ENCODE measurements around the gene GALE. TPM values are rescaled to one million over a fixed set of nuclear protein-coding genes. Genes with fewer than 3 reads are reported as not detected.

Gene GALE
- total and polyA plus RNA-seq, 2 of the 13 experiments (the other 11 are each of a cell fraction or from before 2014, with no cell fraction given), result 85.2 to 88.4 TPM

DNA sequence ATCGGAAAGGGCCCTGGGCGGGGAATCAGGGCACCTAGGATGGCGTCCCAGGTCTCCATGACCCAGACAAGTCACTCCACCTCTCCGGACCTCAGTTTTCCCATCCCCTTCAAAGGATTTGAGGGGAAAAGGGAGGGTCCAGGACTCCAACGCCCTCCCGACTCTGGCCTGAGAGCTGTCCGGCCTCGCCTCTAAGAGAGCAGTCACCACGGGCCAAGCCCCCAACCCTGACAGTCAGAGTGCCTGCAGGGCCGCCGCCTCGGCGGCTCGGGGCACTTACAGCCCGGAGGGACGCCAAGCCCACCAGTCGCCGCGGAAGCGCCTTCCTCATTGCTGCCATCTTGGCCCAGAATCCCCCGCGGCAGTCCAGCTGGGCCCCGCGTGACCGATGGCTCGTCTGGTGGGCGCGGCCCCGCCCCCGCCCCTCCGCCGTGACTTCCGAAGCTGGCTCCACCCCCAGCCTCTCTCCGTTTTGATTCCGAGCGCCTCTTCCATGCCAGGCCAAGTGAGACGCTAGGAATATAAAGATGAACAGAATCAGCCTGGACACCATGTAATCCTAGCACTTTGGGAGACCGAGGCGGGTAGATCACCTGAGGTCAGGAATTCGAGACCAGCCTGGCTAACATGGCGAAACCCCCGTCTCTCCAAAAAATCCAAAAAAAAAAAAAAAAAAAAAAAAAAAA is 24.7 kb upstream of the GALE start, which contains the start of gene HMGCL (continued):
- TF ChIP-seq, protein P1, sequence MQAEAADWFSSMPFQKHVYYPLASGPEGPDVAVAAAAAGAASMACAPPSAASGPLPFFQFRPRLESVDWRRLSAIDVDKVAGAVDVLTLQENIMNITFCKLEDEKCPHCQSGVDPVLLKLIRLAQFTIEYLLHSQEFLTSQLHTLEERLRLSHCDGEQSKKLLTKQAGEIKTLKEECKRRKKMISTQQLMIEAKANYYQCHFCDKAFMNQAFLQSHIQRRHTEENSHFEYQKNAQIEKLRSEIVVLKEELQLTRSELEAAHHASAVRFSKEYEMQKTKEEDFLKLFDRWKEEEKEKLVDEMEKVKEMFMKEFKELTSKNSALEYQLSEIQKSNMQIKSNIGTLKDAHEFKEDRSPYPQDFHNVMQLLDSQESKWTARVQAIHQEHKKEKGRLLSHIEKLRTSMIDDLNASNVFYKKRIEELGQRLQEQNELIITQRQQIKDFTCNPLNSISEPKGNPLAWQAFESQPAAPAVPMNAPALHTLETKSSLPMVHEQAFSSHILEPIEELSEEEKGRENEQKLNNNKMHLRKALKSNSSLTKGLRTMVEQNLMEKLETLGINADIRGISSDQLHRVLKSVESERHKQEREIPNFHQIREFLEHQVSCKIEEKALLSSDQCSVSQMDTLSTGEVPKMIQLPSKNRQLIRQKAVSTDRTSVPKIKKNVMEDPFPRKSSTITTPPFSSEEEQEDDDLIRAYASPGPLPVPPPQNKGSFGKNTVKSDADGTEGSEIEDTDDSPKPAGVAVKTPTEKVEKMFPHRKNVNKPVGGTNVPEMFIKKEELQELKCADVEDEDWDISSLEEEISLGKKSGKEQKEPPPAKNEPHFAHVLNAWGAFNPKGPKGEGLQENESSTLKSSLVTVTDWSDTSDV (CRISPR knock-in tag; IDR thresholded peaks at IDR 0.05), result 0 out of 2 replicates have a peak, but pooled peaks have one; percentile 39
- TF ChIP-seq, protein P2, sequence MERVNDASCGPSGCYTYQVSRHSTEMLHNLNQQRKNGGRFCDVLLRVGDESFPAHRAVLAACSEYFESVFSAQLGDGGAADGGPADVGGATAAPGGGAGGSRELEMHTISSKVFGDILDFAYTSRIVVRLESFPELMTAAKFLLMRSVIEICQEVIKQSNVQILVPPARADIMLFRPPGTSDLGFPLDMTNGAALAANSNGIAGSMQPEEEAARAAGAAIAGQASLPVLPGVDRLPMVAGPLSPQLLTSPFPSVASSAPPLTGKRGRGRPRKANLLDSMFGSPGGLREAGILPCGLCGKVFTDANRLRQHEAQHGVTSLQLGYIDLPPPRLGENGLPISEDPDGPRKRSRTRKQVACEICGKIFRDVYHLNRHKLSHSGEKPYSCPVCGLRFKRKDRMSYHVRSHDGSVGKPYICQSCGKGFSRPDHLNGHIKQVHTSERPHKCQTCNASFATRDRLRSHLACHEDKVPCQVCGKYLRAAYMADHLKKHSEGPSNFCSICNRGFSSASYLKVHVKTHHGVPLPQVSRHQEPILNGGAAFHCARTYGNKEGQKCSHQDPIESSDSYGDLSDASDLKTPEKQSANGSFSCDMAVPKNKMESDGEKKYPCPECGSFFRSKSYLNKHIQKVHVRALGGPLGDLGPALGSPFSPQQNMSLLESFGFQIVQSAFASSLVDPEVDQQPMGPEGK (CRISPR knock-in tag; IDR thresholded peaks at IDR 0.05), result peak; percentile 61; the same call in 1 of the 2 replicates
- TF ChIP-seq, protein P3, sequence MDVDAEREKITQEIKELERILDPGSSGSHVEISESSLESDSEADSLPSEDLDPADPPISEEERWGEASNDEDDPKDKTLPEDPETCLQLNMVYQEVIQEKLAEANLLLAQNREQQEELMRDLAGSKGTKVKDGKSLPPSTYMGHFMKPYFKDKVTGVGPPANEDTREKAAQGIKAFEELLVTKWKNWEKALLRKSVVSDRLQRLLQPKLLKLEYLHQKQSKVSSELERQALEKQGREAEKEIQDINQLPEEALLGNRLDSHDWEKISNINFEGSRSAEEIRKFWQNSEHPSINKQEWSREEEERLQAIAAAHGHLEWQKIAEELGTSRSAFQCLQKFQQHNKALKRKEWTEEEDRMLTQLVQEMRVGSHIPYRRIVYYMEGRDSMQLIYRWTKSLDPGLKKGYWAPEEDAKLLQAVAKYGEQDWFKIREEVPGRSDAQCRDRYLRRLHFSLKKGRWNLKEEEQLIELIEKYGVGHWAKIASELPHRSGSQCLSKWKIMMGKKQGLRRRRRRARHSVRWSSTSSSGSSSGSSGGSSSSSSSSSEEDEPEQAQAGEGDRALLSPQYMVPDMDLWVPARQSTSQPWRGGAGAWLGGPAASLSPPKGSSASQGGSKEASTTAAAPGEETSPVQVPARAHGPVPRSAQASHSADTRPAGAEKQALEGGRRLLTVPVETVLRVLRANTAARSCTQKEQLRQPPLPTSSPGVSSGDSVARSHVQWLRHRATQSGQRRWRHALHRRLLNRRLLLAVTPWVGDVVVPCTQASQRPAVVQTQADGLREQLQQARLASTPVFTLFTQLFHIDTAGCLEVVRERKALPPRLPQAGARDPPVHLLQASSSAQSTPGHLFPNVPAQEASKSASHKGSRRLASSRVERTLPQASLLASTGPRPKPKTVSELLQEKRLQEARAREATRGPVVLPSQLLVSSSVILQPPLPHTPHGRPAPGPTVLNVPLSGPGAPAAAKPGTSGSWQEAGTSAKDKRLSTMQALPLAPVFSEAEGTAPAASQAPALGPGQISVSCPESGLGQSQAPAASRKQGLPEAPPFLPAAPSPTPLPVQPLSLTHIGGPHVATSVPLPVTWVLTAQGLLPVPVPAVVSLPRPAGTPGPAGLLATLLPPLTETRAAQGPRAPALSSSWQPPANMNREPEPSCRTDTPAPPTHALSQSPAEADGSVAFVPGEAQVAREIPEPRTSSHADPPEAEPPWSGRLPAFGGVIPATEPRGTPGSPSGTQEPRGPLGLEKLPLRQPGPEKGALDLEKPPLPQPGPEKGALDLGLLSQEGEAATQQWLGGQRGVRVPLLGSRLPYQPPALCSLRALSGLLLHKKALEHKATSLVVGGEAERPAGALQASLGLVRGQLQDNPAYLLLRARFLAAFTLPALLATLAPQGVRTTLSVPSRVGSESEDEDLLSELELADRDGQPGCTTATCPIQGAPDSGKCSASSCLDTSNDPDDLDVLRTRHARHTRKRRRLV (CRISPR knock-in tag; IDR thresholded peaks at IDR 0.05), result no peak
- TF ChIP-seq MXI1 (IDR thresholded peaks at IDR 0.05; ENCODE audit: borderline replicate concordance, low read depth, low read length) (peak; percentile 89; the same call in 1 of the 3 replicates), ZNF143 (CRISPR knock-in tag; IDR thresholded peaks at IDR 0.05) (peak; percentile 95), ARNTL (CRISPR knock-in tag; IDR thresholded peaks at IDR 0.05) (peak; percentile 79), ZNF775 (CRISPR knock-in tag; IDR thresholded peaks at IDR 0.05; ENCODE audit: borderline replicate concordance) (no peak; the same call in 1 of the 2 replicates), ZNF563 (CRISPR knock-in tag; IDR thresholded peaks at IDR 0.05) (peak; percentile 43), ZNF160 (CRISPR knock-in tag; IDR thresholded peaks at IDR 0.05) (peak; percentile 43; the same call in 1 of the 2 replicates), KDM6A (CRISPR knock-in tag; IDR thresholded peaks at IDR 0.05; ENCODE audit: low read depth) (0 out of 2 replicates have a peak, but pooled peaks have one; percentile 11), ZNF138 (CRISPR knock-in tag; IDR thresholded peaks at IDR 0.05; ENCODE audit: low read depth) (peak; percentile 92), ZNF260 (CRISPR knock-in tag; IDR thresholded peaks at IDR 0.05; ENCODE audit: borderline replicate concordance, low read depth) (no peak), HOXA3 (CRISPR knock-in tag; IDR thresholded peaks at IDR 0.05) (peak; percentile 95), ZNF451 (CRISPR knock-in tag; IDR thresholded peaks at IDR 0.05) (peak; percentile 71), LCORL (IDR thresholded peaks at IDR 0.05) (no peak), LCORL (CRISPR knock-in tag; IDR thresholded peaks at IDR 0.05) (peak; percentile 69), ZNF337 (CRISPR knock-in tag; IDR thresholded peaks at IDR 0.05; ENCODE audit: borderline replicate concordance, low read depth) (0 out of 2 replicates have a peak, but pooled peaks have one; percentile 68), DMAP1 (CRISPR knock-in tag; IDR thresholded peaks at IDR 0.05) (peak; percentile 88), FIP1L1 (IDR thresholded peaks at IDR 0.05; ENCODE audit: borderline replicate concordance, insufficient read depth, low read depth, low read length) (no peak), ZNF713 (CRISPR knock-in tag; IDR thresholded peaks at IDR 0.05) (no peak), MED1 (CRISPR knock-in tag; IDR thresholded peaks at IDR 0.05) (peak; percentile 85)
